ENCODE data around the gene GCLC.
A peak's percentile ranks its signal among the peaks of the same experiment; 100 is the strongest.
"Not testable (repeated sequence)": the region's sequence is repeated elsewhere in the genome, so short reads cannot be mapped to it uniquely, and the experiment has no call there.

GCLC gene

DNA sequence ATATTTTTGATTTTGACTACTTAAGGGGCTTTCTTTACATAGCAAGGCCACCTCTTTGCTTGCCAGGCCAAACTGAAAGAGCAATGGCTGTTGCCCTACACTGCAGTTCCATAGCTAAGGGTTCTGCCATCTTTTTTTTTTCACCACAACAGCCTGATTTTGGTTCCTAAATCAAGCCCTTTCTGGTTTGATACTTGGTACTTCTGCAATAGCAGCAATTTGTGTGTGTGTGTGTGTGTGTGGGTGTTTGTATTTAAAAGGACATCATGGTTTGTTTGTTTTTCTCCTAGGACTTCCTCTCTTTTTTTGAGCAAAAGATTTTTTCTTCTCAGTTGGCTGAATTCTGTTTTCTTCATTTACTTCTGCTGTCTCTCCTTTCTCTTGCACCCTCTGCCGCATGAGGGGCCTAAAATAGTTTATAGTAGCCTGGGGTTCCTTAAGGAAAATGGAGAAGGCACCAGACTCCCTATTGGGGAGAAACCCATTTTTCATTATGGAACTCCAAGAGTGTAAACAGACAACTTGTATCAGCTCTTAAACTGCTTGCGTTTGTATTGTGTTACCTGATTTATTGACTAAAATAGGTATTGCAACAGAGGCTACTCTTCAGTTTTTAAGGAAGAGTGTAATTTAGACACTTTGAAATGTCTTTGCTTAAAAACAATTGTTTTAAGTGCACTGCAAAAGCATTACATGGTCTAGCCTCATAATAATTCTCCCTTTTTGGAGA is 12.2 kb upstream of the GCLC start:
- no peak for DNase-seq (ENCODE audit: low spot score)

DNA sequence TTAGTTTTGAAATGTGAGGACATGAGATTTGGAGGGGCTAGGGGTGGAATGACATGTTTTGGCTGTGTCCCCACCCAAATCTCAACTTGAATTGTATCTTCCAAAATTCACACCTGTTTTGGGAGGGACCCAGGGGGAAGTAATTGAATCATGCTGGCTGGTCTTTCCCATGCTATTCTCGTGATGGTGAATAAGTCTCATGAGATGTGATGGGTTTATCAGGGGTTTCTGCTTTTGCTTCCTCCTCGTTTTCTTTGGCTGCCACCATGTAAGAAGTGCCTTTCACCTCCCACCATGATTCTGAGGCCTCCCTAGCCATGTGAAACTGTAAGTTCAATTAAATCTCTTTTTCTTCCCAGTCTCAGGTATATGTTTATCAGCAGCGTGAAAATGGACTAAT is 8.7 kb upstream of the GCLC start:
- not testable (repeated sequence) for DNase-seq (ENCODE audit: low spot score)

DNA sequence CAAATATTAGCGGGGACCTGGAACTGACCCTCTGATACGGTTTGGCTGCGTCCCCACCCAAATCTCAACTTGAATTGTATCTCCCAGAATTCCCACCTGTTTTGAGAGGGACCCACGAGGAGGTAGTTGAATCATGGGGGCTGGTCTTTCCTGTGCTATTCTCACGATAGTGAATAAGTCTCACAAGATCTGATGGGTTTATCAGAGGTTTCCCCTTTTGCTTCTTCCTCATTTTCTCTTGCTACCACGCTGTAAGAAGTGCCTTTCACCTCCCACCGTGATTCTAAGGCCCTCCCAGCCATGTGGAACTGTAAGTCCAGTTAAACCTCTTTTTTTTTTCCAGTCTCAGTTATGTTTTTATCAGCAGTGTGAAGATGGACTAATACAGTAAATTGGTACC is 6.8 kb upstream of the GCLC start:
- not testable (repeated sequence) for DNase-seq (ENCODE audit: low spot score)

- peak; percentile 98 for DNase-seq (ENCODE audit: low spot score)
These were observed 3.1 kb upstream of the GCLC start for GRCh38 chr6:53547811-53548496.

DNA sequence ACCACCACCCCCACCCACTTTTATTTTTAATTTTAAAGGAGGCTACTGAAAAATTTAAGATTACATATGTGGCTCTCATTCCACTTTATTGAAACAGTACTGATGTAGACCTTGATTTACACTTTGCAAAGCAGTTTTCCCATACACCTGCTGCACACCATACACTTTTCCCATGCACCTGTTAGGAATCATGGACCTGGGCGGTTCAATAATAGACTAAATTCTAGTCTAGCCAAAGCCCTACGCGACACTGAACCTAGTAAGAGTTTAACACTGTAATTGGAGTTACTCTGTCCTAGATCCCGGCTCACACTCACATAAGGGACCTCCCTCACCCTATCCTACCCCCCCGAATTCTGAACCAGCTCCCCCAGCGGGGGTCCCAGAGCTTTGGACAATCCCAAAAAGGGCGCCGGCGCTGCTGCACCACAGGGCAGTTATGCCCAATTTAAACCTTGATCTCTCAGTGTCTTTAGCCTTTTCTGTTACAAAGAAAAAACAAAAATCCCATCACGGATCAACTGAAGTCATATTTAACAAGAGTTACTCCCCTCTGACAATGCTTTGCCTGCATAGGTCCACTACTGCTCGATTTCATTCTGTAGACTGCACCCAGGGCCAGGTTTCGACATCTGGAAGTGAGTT is 2.4 kb upstream of the GCLC start:
- DNase-seq (ENCODE audit: low spot score) = no peak

DNA sequence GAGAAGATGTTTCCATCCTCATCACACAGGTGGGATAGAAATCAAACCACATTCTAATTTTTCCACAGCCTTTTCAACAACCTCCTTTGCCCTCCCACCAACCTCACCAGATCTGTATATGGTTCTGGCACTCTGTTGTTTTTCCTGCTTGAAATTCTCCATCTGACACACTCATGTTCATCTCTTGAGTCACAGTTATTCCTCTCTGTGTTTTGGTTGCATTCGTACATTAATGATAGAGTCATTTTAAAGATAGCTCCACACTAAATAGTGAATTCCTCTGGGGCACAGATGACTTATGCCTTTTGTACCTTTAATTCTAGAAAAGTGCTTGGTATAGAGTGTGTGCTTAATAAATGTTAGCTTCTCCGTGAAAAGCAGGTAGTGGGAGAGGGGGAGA is 1.4 kb upstream of the GCLC start:
- peak; percentile 30 for DNase-seq (ENCODE audit: low spot score)

- no peak for DNase-seq (ENCODE audit: low spot score)
These were observed 758 bp downstream of the GCLC start for GRCh38 chr6:53544217-53544469.

DNA sequence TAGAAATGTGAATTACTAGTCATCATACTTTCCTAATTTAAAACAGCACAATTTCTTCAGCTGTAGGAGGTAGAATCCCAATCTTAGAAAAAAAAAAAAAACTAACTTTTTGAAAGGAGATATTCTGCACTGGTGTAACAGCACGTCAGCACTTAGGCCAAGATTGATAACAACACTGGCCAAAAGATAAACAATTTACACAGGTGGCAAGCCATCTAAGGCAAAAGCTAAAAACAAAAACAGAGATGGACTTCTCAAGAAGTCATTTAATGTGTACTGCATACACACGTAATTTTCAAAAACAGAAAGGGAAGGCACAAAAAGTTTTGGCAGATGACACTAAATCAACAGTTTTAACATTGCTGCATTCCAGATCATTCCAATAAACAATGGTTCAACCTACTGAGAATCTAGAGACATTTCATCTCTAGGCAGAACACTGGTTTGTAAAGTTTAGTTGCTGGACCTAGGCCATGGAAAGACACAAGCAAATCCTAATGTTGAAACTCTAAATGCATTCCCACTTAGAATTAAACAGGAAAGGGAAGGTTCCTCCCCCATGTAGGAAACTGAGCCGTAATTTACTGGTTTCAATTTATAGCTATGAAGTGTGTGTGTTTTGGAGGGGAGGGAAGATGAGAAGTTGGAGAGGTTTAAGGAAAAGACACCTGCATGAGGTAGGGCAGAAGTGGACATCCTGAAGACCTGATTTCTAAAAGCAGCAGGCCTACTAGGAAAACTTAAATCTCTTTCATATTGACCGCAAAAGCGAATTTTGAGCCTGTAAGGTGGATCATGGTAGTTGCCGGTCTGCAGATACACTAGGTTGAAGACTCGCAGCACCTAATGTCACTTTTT is 1.3 kb downstream of the GCLC start:
- DNase-seq (ENCODE audit: low spot score) = no peak

GRCh38 chr6:53541900-53542299 is 3.0 kb downstream of the GCLC start:
- DNase-seq (ENCODE audit: low spot score) = no peak

- DNase-seq (ENCODE audit: low spot score) = no peak
These were observed 4.7 kb downstream of the GCLC start for GRCh38 chr6:53540129-53540692.

GRCh38 chr6:53539561-53539960 is 5.3 kb downstream of the GCLC start:
- DNase-seq (ENCODE audit: low spot score) = no peak

DNA sequence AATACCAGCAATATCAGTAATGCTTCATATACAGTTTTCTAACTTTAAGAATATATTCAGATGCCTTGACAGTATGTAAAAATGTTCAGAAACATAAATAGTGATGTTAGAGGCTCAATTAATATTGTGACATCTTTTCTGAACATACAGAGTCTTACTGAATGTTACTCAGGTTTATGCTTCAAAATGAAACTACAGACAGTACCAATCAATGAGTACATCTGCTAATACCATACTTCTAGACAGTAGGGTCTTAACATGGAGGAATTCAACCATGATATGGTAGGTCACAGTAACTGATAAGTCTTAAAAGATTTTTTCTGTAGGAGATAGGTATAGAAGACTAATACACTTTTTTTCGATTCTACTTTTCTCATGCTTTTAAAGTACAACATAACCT is 8.3 kb downstream of the GCLC start:
- DNase-seq (ENCODE audit: low spot score) = no peak

GRCh38 chr6:53532942-53533341 is 12.0 kb downstream of the GCLC start:
- no peak for DNase-seq (ENCODE audit: low spot score)

- no peak for DNase-seq (ENCODE audit: low spot score)
These were observed 12.7 kb downstream of the GCLC start for GRCh38 chr6:53532061-53532797.

DNA sequence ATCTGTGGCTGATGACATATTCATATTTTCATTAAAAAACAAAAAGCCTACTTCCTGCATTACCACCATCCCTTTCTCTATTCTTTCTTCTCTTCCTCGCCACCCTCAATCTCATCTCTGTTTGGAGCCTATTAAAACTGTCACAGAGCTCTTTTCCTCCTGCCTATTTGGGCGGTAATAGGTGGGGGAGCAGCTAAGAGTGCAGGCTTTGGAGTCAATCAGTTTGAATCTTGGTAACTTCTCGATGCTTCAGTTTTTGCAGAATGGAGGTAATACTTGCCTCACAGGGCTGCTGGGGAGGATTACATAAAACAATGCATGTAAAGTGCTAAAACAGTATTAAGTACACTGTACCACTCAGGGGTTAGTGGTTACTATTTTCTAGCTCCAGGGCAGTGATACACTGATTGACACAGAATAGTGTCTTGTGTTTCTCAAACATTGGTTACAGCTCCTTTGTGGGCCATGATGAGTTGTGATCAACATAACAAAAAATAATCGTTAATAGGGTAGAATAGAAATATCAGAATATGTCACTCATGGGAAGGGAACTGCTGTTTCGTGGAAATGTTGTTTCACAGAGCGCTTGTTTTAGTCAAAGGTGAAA is 14.0 kb downstream of the GCLC start:
- no peak for DNase-seq (ENCODE audit: low spot score)

DNA sequence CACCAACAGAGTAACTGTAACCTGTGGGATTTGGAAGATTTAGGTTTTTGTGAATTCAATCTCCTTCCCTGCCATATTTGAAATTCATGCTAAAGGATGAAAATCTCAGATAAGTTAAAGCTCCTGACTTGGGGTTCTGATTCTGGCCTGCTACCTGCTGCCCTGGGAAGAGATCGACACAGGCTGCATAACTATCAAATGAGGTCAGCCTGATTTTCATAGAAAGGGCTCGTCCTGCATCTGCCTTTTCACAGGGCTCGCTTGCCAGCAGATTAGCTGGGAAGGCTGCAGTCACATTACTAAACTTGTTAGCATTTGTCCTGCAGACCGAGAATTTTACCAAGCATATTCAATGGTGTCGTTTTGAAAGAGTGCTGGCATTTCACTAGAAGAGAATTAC is 14.6 kb downstream of the GCLC start:
- DNase-seq (ENCODE audit: low spot score) = no peak

DNA sequence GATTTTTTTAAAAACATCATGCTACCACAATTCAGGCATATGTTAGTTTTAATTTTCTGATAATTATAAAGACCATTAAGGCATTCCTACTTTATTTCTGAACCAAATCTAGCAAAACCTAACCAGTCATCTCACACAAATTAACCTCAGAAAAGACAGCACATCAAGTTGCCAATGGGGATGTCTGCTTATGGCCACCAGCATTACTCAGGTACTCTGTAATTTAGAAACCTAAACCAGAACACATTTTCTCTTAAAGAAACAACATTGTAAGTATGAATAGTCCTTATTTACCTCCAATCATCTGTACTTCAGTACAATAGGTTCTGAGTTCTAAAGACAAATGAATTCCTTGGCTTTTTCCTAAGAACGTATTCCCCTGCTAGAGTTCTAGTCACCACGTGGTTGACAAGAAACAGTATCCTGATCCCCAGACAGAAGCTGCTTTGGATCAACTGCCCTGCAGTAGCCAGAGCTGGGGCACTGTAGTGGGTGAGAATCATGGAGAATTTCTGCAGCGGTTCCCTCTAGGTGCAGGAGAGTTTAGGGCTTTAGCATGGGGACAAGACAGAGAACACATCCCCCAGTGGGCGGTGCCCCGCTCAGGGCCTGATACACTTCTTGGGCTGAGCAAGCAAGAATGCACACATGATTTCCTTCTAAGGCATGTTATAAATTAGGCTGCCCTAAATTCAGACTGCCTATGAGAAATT is 15.4 kb downstream of the GCLC start:
- DNase-seq (ENCODE audit: low spot score) = no peak

DNA sequence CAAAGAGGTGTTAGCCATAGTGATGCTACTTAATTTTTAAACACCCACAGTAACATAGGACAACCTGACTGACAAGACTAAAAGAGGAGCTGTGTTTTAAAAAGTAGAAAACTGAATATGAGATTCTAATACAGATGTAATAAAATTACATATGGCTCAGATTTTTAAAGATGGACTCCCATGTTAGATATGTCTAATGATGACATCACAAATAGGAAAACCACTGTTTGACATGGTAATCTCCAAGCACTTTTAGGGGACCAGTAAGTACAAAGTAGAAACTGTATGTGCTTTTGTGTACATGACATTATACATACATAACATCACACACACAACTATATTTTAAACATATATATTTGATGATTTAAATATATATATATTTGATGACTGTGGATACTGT is 16.8 kb downstream of the GCLC start:
- no peak for DNase-seq (ENCODE audit: low spot score)

DNA sequence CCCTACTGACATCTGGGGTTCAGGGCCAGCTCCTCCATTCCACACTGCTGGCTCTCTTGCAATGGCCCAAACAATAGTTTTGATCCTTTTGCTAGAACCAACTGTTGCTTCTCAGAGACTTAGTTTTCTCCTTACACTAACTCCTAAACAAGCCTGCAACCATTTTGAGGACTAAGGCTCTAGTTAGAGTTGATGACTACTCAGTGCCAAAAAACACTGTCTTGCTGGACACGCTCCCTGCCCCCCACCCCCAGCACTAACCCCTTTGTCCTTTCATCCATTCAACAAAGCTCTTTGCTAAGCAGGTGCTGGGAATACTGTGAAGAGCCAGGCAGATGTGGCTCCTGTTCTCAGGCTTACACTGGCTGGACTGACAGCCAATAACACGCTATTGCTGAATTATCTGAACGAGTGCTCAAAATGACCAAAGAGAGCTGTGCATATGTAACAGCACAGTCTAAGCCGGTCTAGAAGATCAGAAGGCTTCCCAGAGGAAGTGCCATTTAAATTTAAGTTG is 17.6 kb downstream of the GCLC start:
- no peak for DNase-seq (ENCODE audit: low spot score)

DNA sequence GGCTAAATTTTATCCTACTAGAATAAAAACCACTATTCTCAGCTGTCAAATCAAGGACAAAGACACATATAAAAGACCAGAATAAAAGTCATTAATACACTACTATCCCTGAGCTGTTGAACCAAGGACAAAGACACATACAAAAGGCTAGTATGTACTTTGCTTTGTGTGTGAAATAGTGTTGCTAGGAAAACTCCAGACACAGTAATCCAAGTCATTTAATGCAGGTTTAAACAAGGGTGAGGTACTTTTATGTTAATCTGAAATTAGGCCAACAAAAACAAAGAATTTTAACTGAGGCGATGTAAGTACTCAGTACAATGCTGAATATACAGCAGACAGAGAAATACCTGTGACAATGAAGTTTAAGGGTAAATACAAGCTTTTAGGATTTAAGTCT is 18.9 kb downstream of the GCLC start:
- DNase-seq (ENCODE audit: low spot score) = no peak
